Skeletal muscle tissue (tissue), 4 donors: Measurements from ENCODE around the gene ARPC4. TPM values are rescaled to one million over a fixed set of nuclear protein-coding genes. Genes with fewer than 3 reads are reported as not detected.

Source experiments
- H3K27ac ChIP-seq: one replicate; pipeline ENCODE4 v1.7.0; 2013; ENCODE audit warnings: mild to moderate bottlenecking, low read depth, low read length, inconsistent platforms
- H3K27me3 ChIP-seq, 3 donors: one replicate each; pipeline ENCODE4 v1.7.0; 2013; ENCODE audit warnings: low read length in 3 of 3; ENCODE audit not compliant: control insufficient read depth in 3 of 3, insufficient read depth in 3 of 3
- H3K36me3 ChIP-seq, 3 donors: one replicate each; pipeline ENCODE4 v1.7.0; 2013; ENCODE audit warnings: low read length in 3 of 3; ENCODE audit not compliant: control insufficient read depth in 3 of 3, insufficient read depth in 3 of 3
- H3K4me1 ChIP-seq, 3 donors: one replicate each; pipeline ENCODE4 v1.7.0; 2013; ENCODE audit warnings: low read length in 3 of 3, mild to moderate bottlenecking in 3 of 3; ENCODE audit not compliant: control insufficient read depth in 3 of 3, insufficient read depth in 3 of 3
- H3K4me3 ChIP-seq, 3 donors: one replicate each; pipeline ENCODE4 v1.7.0; 2013; ENCODE audit warnings: low read length in 3 of 3
- H3K9ac ChIP-seq, 3 donors: one replicate each; pipeline ENCODE4 v1.7.0; 2013; ENCODE audit warnings: low read length in 3 of 3, mild to moderate bottlenecking in 3 of 3, moderate library complexity in 2 of 3, low read depth in 1 of 3
- H3K9me3 ChIP-seq, 3 donors: one replicate each; pipeline ENCODE4 v1.7.0; 2013; ENCODE audit warnings: low read length in 3 of 3; ENCODE audit not compliant: control insufficient read depth in 3 of 3
- total RNA-seq: library from RNA; depleted of rRNA; stranded (reverse); fragments of >200 nt; gene quantifications from one replicate; pipeline ENCODE4 v1.2.3, GENCODE V29; 2014
- donor health status: Osteomylitis.

Gene ARPC4
- total RNA-seq, 1 donor from 2014 or later: 65.2 TPM

- H3K9me3 ChIP-seq: no peaks in the 10 kb centered on the region
- no peak overlapping the region for H3K27ac ChIP-seq
- peaks cover 23 to 37% (median 29%) of the 10 kb centered on the region in 3 donors for H3K36me3 ChIP-seq
- H3K9ac ChIP-seq: no peak overlapping the region
- no peaks in the 10 kb centered on the region for H3K27me3 ChIP-seq
- peaks cover 3 to 13% (median 5%) of the 10 kb centered on the region in 3 donors for H3K4me1 ChIP-seq
- H3K4me3 ChIP-seq: no peak overlapping the region
These were observed 13.0 kb upstream of the ARPC4 start for GRCh38 chr3:9779721-9780457.

GRCh38 chr3:9780458-9780812 lies 12.4 kb upstream of the ARPC4 start:
- Histone ChIP-seq H3K9ac (no peak overlapping the region), H3K27me3 (no peaks in the 10 kb centered on the region), H3K9me3 (no peaks in the 10 kb centered on the region), H3K36me3 (peaks cover 28 to 43% (median 33%) of the 10 kb centered on the region in 3 donors), H3K27ac (no peak overlapping the region), H3K4me1 (peaks cover 3 to 13% (median 5%) of the 10 kb centered on the region in 3 donors), H3K4me3 (no peak overlapping the region)

- H3K9ac ChIP-seq: no peak overlapping the region
- H3K4me3 ChIP-seq: no peak overlapping the region
- peaks cover 31 to 47% (median 33%) of the 10 kb centered on the region in 3 donors for H3K36me3 ChIP-seq
- H3K9me3 ChIP-seq: no peaks in the 10 kb centered on the region
- H3K4me1 ChIP-seq: peaks cover 3 to 13% (median 5%) of the 10 kb centered on the region in 3 donors
- no peaks in the 10 kb centered on the region for H3K27me3 ChIP-seq
- H3K27ac ChIP-seq: no peak overlapping the region
These were observed 12.0 kb upstream of the ARPC4 start for GRCh38 chr3:9780910-9781309.

GRCh38 chr3:9781551-9781950 lies 11.3 kb upstream of the ARPC4 start:
- no peak overlapping the region for H3K4me3 ChIP-seq
- H3K9me3 ChIP-seq: no peaks in the 10 kb centered on the region
- H3K4me1 ChIP-seq: peaks cover 3 to 13% (median 5%) of the 10 kb centered on the region in 3 donors
- no peaks in the 10 kb centered on the region for H3K27me3 ChIP-seq
- H3K27ac ChIP-seq: no peak overlapping the region
- H3K9ac ChIP-seq: no peak overlapping the region
- peaks cover 36 to 52% (median 39%) of the 10 kb centered on the region in 3 donors for H3K36me3 ChIP-seq

DNA sequence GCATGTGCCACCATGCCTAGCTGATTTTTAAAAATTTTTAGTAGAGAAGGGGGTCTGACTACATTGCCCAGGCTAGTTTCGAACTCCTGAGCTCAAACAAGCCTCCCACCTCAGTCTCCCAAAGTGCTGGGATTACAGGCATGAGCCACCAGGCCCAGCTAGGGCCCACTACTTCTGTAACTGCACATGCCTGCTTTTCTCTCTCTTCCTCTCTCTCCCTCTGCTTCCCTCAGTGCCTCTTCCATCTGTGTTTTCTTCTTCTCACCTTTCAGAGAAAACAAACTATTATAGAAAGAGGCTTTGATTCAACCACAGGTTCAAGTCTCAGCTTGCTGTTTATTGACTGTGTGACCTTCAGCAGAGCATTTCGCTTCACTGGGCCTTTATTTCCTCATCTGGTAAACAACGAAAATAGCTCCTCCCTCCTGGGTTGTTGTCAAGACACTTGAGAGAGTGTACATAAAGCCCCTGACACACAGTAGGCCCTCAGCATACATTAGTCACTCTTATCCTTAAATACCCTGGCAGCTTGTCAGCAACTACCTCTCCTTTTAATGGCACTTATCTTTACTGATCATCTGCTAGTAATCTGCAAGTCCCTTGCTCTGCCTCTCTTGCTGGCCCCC lies 10.8 kb upstream of the ARPC4 start:
- H3K36me3 ChIP-seq: peaks cover 41 to 57% (median 44%) of the 10 kb centered on the region in 3 donors

GRCh38 chr3:9782770-9783169 lies 10.1 kb upstream of the ARPC4 start:
- Histone ChIP-seq H3K4me1 (peaks cover 3 to 13% (median 4%) of the 10 kb centered on the region in 3 donors), H3K9me3 (no peaks in the 10 kb centered on the region), H3K27ac (no peak overlapping the region), H3K9ac (no peak overlapping the region), H3K27me3 (no peaks in the 10 kb centered on the region), H3K36me3 (peaks cover 46 to 64% (median 47%) of the 10 kb centered on the region in 3 donors), H3K4me3 (no peak overlapping the region)

More for the DNA sequence above, 10.8 kb upstream of the ARPC4 start:
- Histone ChIP-seq H3K4me1 (peaks cover 3 to 13% (median 5%) of the 10 kb centered on the region in 3 donors), H3K4me3 (no peak overlapping the region), H3K9me3 (no peaks in the 10 kb centered on the region), H3K27me3 (no peaks in the 10 kb centered on the region), H3K27ac (no peak overlapping the region), H3K9ac (no peak overlapping the region)

- H3K9ac ChIP-seq: no peak overlapping the region
- H3K9me3 ChIP-seq: no peaks in the 10 kb centered on the region
- no peak overlapping the region for H3K27ac ChIP-seq
- H3K4me1 ChIP-seq: peaks cover 0 to 6% (median 0%) of the 10 kb centered on the region in 3 donors
- H3K36me3 ChIP-seq: peaks cover 46 to 64% (median 48%) of the 10 kb centered on the region in 3 donors
- no peak overlapping the region for H3K4me3 ChIP-seq
- H3K27me3 ChIP-seq: no peaks in the 10 kb centered on the region
These were observed 8.9 kb upstream of the ARPC4 start for GRCh38 chr3:9783954-9784353.

DNA sequence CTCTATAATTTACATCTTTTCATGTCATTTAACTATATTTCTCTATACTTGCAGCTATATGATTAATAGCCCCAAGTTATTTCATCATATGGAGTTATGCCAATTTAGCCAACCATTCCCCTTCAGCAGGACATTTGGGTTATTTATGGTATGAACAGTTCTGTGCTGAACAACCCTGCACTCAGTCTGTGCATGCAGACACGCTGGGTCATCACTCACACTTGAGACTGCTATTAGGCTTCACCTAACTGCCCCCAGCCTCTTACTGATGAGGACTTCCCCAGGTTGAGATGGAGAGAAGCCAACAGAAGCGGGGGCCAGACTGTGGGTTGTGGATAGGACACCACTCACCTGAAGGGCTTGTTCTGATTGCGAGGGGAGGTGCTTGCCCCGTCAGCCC lies 7.9 kb upstream of the ARPC4 start:
- no peak overlapping the region for H3K27ac ChIP-seq
- H3K4me3 ChIP-seq: no peak overlapping the region
- no peak overlapping the region for H3K9ac ChIP-seq
- H3K9me3 ChIP-seq: no peaks in the 10 kb centered on the region
- no peaks in the 10 kb centered on the region for H3K4me1 ChIP-seq
- H3K27me3 ChIP-seq: no peaks in the 10 kb centered on the region
- H3K36me3 ChIP-seq: peaks cover 45 to 69% (median 55%) of the 10 kb centered on the region in 3 donors

DNA sequence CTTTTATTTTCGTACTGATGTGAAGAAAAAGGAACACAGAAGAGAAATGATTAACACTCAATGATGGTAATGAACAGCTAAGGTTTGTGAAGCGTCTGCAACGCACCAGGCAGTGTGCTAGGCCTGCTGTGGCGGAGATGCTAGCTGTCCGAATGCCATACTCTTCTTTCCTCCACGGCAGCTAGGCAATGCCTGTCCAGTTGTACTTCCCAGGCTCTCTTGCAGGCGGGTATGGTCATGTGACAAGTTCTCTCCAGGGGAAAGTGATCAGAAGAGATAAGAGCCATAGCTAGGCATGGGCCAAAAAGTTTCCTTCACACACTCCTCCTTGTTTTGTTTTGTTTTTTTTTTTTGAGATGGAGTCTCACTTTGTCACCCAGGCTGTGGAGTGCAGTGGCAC lies 7.3 kb upstream of the ARPC4 start:
- no peak overlapping the region for H3K4me3 ChIP-seq
- H3K36me3 ChIP-seq: peaks cover 43 to 67% (median 48%) of the 10 kb centered on the region in 3 donors
- H3K9me3 ChIP-seq: no peaks in the 10 kb centered on the region
- no peak overlapping the region for H3K27ac ChIP-seq
- no peaks in the 10 kb centered on the region for H3K4me1 ChIP-seq
- H3K9ac ChIP-seq: no peak overlapping the region
- H3K27me3 ChIP-seq: no peaks in the 10 kb centered on the region

- no peak overlapping the region for H3K9ac ChIP-seq
- no peaks in the 10 kb centered on the region for H3K27me3 ChIP-seq
- no peak overlapping the region for H3K4me3 ChIP-seq
- no peak overlapping the region for H3K27ac ChIP-seq
- H3K9me3 ChIP-seq: no peaks in the 10 kb centered on the region
- peaks cover 41 to 63% (median 50%) of the 10 kb centered on the region in 3 donors for H3K36me3 ChIP-seq
- peaks cover 3 to 6% (median 3%) of the 10 kb centered on the region in 3 donors for H3K4me1 ChIP-seq
These were observed 6.6 kb upstream of the ARPC4 start for GRCh38 chr3:9786209-9786739.
